SU-DHL-6 (cell line): ENCODE results near the gene TNFRSF9.

Experiments
- H2AFZ ChIP-seq: fragments of 200-600 bp; sonication (generic); 2 replicates; pipeline ENCODE4 v1.6.1; 2014; ENCODE audit warnings: low read depth, mild to moderate bottlenecking, moderate library complexity, mixed read lengths, antibody characterized with exemption, low read length; ENCODE audit not compliant: severe bottlenecking
- H3F3A ChIP-seq: fragments of 200-600 bp; shearing (Covaris generic); 2 replicates; pipeline ENCODE4 v1.6.0; 2016; ENCODE audit warnings: antibody characterized with exemption, mild to moderate bottlenecking; ENCODE audit not compliant: insufficient read depth
- H3K27ac ChIP-seq: fragments of 200-600 bp; sonication (generic); 2 replicates; pipeline ENCODE4 v1.5.1; 2016; ENCODE audit warnings: low read depth, mild to moderate bottlenecking, low read length, moderate library complexity, mixed read lengths
- H3K27me3 ChIP-seq: fragments of 200-600 bp; sonication (generic), shearing (Covaris generic); 2 replicates; pipeline ENCODE4 v1.6.0; 2014; ENCODE audit warnings: mild to moderate bottlenecking, low read length
- H3K36me3 ChIP-seq: fragments of 200-600 bp; sonication (generic); 2 replicates; pipeline ENCODE4 v1.6.1; 2014; ENCODE audit warnings: mild to moderate bottlenecking, low read length, mixed read lengths
- H3K4me2 ChIP-seq: fragments of 300-600, 200-600 bp; shearing (Covaris generic), sonication (generic); 2 replicates; pipeline ENCODE4 v1.6.0; 2014; ENCODE audit warnings: low read length, low read depth, mild to moderate bottlenecking; ENCODE audit not compliant: poor library complexity, severe bottlenecking
- H3K4me3 ChIP-seq: fragments of 200-600 bp; sonication (generic); 2 replicates; pipeline ENCODE4 v1.5.1; 2014; ENCODE audit warnings: antibody characterized with exemption, low read length, mild to moderate bottlenecking, mixed read lengths; ENCODE audit not compliant: insufficient read depth, poor library complexity, severe bottlenecking
- H3K79me2 ChIP-seq: fragments of 200-600 bp; sonication (generic); 2 replicates; pipeline ENCODE4 v1.6.1; 2014; ENCODE audit warnings: mild to moderate bottlenecking, low read length, moderate library complexity; ENCODE audit not compliant: insufficient read depth
- H3K9ac ChIP-seq: fragments of 200-600 bp; sonication (generic); 2 replicates; pipeline ENCODE4 v1.7.0; 2014; ENCODE audit warnings: mild to moderate bottlenecking, low read length
- H3K9me2 ChIP-seq: fragments of 200-600 bp; sonication (generic); replicated peaks from 2 replicates; pipeline ENCODE4 v1.6.1; 2014; ENCODE audit warnings: low read length; ENCODE audit not compliant: insufficient read depth
- H3K9me3 ChIP-seq: fragments of 200-600 bp; sonication (generic); 2 replicates; pipeline ENCODE4 v1.6.1; 2014; ENCODE audit warnings: low read length, mixed read lengths; ENCODE audit not compliant: insufficient read depth
- H4K20me1 ChIP-seq: fragments of 200-600 bp; sonication (generic); 2 replicates; pipeline ENCODE4 v1.6.1; 2014; ENCODE audit warnings: low read depth, mild to moderate bottlenecking, antibody characterized with exemption, low read length, moderate library complexity, mixed read lengths
- EZH2phosphoT487 ChIP-seq: fragments of 200-600 bp; sonication (generic), shearing (Covaris generic); conservative IDR thresholded peaks from 2 replicates; pipeline ENCODE4 v1.6.1; 2018; ENCODE audit warnings: mild to moderate bottlenecking, antibody characterized with exemption, low read length, moderate library complexity, mixed read lengths
- TF ChIP-seq, protein P1 (sequence below): fragments of 200-600 bp; sonication (generic); IDR thresholded peaks from one replicate; pipeline ENCODE4 v1.5.1; 2017; ENCODE audit warnings: antibody characterized with exemption, mild to moderate bottlenecking, low read length, moderate library complexity; ENCODE audit not compliant: insufficient read depth, poor library complexity, severe bottlenecking

The TNFRSF9 gene

DNA sequence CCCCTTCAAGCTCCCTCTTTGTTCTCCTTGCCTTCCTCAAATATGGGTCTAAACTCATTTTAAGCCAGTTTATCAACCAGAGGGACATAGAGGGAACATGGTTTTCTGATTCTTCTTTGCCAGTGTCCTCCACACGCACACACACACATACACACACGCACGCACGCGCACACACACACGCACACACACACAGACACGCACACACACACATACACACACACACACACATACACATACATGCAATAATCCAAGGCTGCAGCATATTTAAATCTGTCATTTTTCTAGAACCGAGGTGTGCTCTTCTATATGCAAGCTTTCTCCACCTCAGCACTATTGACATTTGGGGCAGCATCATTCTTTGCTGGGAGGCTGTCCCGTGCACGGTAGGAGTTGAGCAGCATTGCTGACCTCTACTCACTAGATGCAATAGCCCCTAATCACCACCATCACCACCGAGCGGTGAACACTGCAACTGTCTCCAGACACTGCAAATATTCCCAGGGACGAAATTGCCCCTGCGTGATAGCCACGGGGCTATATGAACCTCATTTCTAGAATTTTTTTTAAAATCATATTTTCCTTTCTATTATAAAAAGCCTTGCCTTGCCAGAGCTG lies 8.0 kb downstream of the TNFRSF9 start:
- Histone ChIP-seq H3K4me2 (no peak overlapping the region), H4K20me1 (no peaks in the 10 kb centered on the region), H3K79me2 (no peaks in the 10 kb centered on the region), H3K9me2 (no peaks in the 10 kb centered on the region), H3K9me3 (no peaks in the 10 kb centered on the region), H3F3A (no peaks in the 10 kb centered on the region), H3K9ac (no peak overlapping the region), H2AFZ (no peak overlapping the region), H3K4me3 (no peak overlapping the region), H3K36me3 (no peaks in the 10 kb centered on the region), H3K27me3 (no peaks in the 10 kb centered on the region), H3K27ac (no peak overlapping the region)
- no peak for TF ChIP-seq EZH2phosphoT487
- TF ChIP-seq, protein P1, sequence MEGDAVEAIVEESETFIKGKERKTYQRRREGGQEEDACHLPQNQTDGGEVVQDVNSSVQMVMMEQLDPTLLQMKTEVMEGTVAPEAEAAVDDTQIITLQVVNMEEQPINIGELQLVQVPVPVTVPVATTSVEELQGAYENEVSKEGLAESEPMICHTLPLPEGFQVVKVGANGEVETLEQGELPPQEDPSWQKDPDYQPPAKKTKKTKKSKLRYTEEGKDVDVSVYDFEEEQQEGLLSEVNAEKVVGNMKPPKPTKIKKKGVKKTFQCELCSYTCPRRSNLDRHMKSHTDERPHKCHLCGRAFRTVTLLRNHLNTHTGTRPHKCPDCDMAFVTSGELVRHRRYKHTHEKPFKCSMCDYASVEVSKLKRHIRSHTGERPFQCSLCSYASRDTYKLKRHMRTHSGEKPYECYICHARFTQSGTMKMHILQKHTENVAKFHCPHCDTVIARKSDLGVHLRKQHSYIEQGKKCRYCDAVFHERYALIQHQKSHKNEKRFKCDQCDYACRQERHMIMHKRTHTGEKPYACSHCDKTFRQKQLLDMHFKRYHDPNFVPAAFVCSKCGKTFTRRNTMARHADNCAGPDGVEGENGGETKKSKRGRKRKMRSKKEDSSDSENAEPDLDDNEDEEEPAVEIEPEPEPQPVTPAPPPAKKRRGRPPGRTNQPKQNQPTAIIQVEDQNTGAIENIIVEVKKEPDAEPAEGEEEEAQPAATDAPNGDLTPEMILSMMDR = no peak

DNA sequence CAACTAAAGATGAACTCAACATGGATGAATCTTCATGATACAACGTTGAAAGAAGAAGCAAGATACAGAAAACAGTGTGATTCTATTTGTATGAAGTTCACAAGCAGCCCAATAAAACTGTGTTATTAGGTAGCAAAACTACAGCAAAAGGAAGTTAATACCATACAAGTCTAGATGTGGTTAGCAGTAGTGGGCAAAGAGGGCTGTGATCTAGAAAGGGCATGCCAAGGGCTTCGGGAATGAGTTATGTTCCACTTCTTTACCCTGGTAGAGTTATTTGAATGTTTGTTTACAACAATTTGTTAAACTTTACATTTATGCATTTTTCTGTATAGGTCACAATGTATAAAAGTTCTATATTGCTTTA lies 9.2 kb downstream of the TNFRSF9 start:
- Histone ChIP-seq H3K4me2 (no peak overlapping the region), H3K9me2 (no peaks in the 10 kb centered on the region), H3K27me3 (no peaks in the 10 kb centered on the region), H3K27ac (no peak overlapping the region), H3K9me3 (no peaks in the 10 kb centered on the region), H3K79me2 (no peaks in the 10 kb centered on the region), H3K36me3 (no peaks in the 10 kb centered on the region), H2AFZ (no peak overlapping the region), H3F3A (no peaks in the 10 kb centered on the region), H3K9ac (no peak overlapping the region), H3K4me3 (no peak overlapping the region), H4K20me1 (no peaks in the 10 kb centered on the region)
- TF ChIP-seq EZH2phosphoT487 = no peak
- TF ChIP-seq, protein P1 = no peak

DNA sequence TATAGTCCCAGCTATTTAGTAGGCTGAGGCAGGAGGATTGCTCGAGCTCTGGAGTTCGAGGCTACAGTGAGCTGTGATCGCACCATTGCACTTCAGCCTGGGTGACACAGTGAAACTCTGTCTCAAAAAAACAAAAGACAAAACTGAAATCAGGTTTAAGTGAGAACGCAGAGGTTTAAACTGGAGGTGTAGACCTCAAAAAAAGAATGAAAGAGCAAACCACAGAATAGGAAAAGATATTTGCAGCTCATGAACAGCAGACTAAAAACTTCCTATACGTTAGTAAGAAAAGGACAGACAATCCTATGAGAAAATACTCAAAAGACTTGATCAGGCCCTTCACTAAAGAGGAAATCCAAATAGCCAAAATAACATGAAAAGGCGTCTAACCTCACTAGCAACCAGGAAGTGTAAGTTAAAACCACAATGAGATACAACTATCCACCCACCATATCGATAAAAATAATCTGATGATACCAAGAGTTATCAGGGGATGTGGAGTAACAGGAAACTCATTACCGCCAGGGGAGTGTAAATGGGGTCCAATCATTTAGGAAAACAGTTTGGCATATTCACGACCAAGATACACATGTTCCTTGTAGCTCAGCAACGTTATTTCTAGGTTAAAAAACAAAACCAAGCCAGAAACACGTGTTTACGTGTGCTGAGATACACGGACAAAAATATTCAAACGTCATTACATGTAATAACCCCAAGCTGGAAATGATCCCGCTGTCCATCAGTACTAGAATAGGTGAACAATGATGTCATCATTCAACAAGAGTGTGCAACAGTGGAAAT lies 9.8 kb downstream of the TNFRSF9 start:
- H3K4me2 ChIP-seq = no peak overlapping the region
- H4K20me1 ChIP-seq = no peaks in the 10 kb centered on the region
- no peaks in the 10 kb centered on the region for H3F3A ChIP-seq
- no peaks in the 10 kb centered on the region for H3K36me3 ChIP-seq
- no peak overlapping the region for H3K9ac ChIP-seq
- H3K4me3 ChIP-seq = no peak overlapping the region
- H3K27me3 ChIP-seq = no peaks in the 10 kb centered on the region
- no peaks in the 10 kb centered on the region for H3K9me2 ChIP-seq
- H3K9me3 ChIP-seq = no peaks in the 10 kb centered on the region
- H2AFZ ChIP-seq = no peak overlapping the region
- TF ChIP-seq EZH2phosphoT487 = no peak
- TF ChIP-seq, protein P1 = no peak
- H3K79me2 ChIP-seq = no peaks in the 10 kb centered on the region
- no peak overlapping the region for H3K27ac ChIP-seq
